ENCODE results near the gene AQR.

AQR gene

GRCh38 chr15:34869110-34869509 lies 100.4 kb downstream of the AQR start:
- no peak for DNase-seq (ENCODE audit: low spot score)

GRCh38 chr15:34865531-34865930 lies 104.0 kb downstream of the AQR start:
- DNase-seq (ENCODE audit: low spot score), result no peak

GRCh38 chr15:34861214-34861613 lies 108.3 kb downstream of the AQR start:
- DNase-seq (ENCODE audit: low spot score), result no peak

GRCh38 chr15:34855893-34856292 lies 113.6 kb downstream of the AQR start:
- no peak for DNase-seq (ENCODE audit: low spot score)

GRCh38 chr15:34855413-34855812 lies 114.1 kb downstream of the AQR start:
- no peak for DNase-seq (ENCODE audit: low spot score)

GRCh38 chr15:34854232-34854631 lies 115.3 kb downstream of the AQR start:
- DNase-seq (ENCODE audit: low spot score), result no peak

- DNase-seq (ENCODE audit: low spot score), result no peak
Observed at GRCh38 chr15:34853001-34853758, 116.4 kb downstream of the AQR start.

GRCh38 chr15:34851751-34852150 lies 117.8 kb downstream of the AQR start:
- DNase-seq (ENCODE audit: low spot score), result no peak

- DNase-seq (ENCODE audit: low spot score), result no peak
Observed at GRCh38 chr15:34851007-34851406, 118.5 kb downstream of the AQR start.

GRCh38 chr15:34850121-34850520 lies 119.4 kb downstream of the AQR start:
- no peak for DNase-seq (ENCODE audit: low spot score)

GRCh38 chr15:34849364-34849959 lies 120.1 kb downstream of the AQR start:
- no peak for DNase-seq (ENCODE audit: low spot score)

- DNase-seq (ENCODE audit: low spot score), result no peak
Observed at GRCh38 chr15:34847598-34847997, 121.9 kb downstream of the AQR start.

GRCh38 chr15:34841262-34841725 lies 128.2 kb downstream of the AQR start:
- no peak for DNase-seq (ENCODE audit: low spot score)

- no peak for DNase-seq (ENCODE audit: low spot score)
Observed at GRCh38 chr15:34838282-34838681, 131.3 kb downstream of the AQR start.

GRCh38 chr15:34837246-34838016 lies 132.1 kb downstream of the AQR start:
- DNase-seq (ENCODE audit: low spot score), result no peak

GRCh38 chr15:34828145-34828911 lies 141.2 kb downstream of the AQR start:
- no peak for DNase-seq (ENCODE audit: low spot score)

- DNase-seq (ENCODE audit: low spot score), result no peak
Observed at GRCh38 chr15:34821831-34822230, 147.7 kb downstream of the AQR start.

- no peak for DNase-seq (ENCODE audit: low spot score)
Observed at GRCh38 chr15:34820110-34820509, 149.4 kb downstream of the AQR start.

- no peak for DNase-seq (ENCODE audit: low spot score)
Observed at GRCh38 chr15:34818526-34818925, 151.0 kb downstream of the AQR start.

- no peak for DNase-seq (ENCODE audit: low spot score)
Observed at GRCh38 chr15:34815836-34816235, 153.7 kb downstream of the AQR start.

GRCh38 chr15:34813446-34814190 lies 155.9 kb downstream of the AQR start:
- DNase-seq (ENCODE audit: low spot score), result no peak

Data from LoVo (cell line).